ENCODE data around the gene CALCOCO2. TPM values are rescaled to one million over a fixed set of nuclear protein-coding genes. Genes with fewer than 3 reads are reported as not detected.
"Not testable (repeated sequence)": the region's sequence is repeated elsewhere in the genome, so short reads cannot be mapped to it uniquely, and the experiment has no call there.

Gene CALCOCO2
- total RNA-seq, 2 experiments from 2014 or later, result 68.4 to 83.8 TPM

DNA sequence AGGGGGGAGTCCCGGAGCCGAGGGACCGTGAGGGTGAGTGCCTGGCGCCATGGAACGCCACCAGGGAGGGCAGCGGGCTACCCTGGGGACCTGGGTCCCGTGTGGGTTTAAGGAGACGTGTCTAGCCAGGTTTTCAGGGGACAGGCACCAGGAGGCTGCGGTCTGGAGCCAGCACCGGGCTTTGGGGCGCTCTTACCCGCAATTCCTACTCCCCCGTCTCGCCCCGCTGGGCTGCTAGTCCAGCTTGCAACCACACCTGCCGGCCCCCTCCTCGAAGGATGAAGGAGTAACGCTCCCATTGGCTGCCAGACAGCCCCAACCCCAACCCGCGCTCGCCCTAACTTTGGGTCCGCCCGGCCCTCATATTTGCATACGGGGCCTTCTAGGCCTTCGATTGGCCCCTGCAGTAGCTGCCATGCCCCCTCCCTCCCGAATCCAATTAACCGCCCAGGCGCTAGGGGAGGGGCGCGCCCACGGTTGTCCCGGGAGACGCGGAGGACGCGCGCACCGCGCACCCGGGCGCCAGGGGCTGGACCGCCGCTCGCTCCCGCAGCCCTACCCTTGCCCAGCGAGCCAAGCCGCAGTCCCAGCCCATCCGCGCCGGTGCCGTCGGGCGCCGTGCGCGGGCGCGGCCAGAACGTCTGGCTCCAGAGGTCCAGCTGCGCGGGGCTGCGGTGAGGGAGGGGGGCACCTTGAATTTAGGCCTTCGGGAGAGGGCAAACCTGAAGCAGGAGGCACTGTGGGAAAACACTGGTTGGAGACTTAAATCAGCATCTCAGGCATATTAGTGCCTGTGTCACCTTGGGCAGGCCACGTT, 13.9 kb upstream of the CALCOCO2 start, which contains the start of gene TTLL6:
TTLL6 (minus strand) TSS at position 456 of the 817 bp plus-strand sequence; CDS start at position 299, 157 bp downstream.
- ChIA-PET CTCF (interaction anchor here (0.6 to 11.9 kb wide), 7 partner anchors 12 to 768 kb away, joined by 3 to 129 read pairs (median 4); no protein-coding TSS in a partner anchor), POLR2A (no interaction called here)

DNA sequence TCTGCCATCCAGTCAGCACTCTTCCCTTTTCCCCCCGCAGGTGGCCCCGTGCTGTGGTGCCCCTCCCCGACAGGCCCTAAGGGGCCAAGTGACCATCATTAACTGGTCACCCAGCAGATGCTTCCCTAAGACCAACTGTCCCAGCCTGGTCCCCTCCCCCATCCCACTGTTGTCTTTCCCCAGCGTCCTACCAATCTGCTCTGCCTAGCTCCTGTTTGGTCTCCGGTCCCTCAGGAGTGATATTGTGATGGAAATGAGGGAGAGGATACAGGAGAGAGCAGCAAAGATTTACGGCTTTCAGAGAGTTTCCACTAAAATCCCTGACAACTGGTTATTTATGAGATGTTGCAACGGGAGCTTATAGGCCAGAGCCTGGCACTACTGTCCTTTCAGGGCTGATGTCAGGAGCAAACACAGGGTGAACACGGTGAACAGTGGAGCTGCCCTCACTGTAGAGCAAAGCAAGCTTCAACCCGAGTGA, 12.4 kb upstream of the CALCOCO2 start:
- ChIA-PET POLR2A (no interaction called here), CTCF (interaction anchor here (0.6 to 2.0 kb wide), 4 partner anchors 10 to 79 kb away, joined by 3 to 10 read pairs (median 4); no protein-coding TSS in a partner anchor)

- POLR2A ChIA-PET, result no interaction called here
Measured at GRCh38 chr17:48819466-48819865, 11.4 kb upstream of the CALCOCO2 start.

DNA sequence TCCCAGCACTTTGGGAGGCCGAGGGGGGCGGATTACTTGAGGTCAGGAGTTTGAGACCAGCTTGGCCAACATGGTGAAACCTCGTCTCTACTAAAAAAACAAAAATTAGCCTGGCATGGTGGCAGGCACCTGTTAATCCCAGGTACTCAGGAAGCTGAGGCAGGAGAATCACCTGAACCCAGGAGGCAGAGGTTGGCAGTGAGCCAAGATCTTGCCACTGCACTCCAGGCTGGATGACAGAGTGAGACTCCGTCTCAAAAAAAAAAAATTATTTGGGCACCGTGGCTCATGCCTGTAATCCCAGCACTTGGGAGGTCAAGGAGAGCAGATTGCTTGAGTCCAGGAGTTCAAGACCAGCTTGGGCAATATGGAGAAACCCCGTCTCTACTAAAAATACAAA, 9.9 kb upstream of the CALCOCO2 start:
- POLR2A ChIA-PET, result not testable (repeated sequence)
- CTCF ChIA-PET, result interaction anchor here (1.1 kb wide), 1 partner anchor 58 kb away, joined by 3 read pairs; no protein-coding TSS in a partner anchor

More at GRCh38 chr17:48819466-48819865, 11.4 kb upstream of the CALCOCO2 start:
- CTCF ChIA-PET, result interaction anchor here (2.0 kb wide), 1 partner anchor 59 kb away, joined by 10 read pairs; no protein-coding TSS in a partner anchor

DNA sequence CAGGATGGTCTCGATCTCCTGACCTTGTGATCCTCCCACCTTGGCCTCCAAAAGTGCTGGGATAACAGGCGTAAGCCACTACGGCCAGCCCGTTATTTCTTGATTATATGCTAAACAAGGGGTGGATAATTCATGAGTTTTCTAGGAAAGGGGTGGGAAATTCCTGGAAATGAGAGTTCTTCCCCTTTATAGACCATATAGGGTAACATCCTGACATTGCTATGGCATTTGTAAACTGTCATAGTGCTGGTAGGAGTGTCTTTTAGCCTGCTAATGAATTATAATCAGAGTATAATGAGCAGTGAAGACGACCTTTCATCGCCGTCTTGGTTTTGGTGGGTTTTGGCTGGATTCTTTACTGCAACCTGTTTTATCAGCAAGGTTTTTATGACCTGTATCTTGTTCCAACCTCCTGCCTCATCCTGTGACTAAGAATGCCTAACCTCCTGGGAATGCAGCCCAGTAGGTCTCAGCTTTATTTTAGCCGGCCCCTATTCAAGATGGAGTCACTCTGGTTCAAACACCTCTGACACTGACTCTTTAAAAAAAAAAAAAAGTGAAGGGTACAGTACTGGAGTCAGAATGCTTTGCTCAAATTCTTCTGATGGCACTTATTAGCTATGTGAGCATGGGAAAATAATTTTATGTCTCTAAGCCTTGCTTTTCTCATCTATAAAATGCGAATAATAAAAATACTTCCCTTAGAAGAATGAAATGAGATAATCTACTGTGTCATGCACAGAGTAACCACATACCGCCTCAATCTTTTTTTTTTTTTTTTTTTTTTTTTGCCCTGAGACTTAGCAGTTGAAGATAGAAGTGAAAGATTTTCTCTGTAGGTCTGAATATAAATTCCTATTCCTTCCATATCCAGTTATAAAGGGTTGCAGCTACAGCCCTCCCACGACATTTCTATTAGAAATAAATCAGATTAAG, 5.1 kb upstream of the CALCOCO2 start:
- POLR2A ChIA-PET, result interaction anchor here (0.7 kb wide), 1 partner anchor 600 kb away, joined by 6 read pairs; no protein-coding TSS in a partner anchor
- CTCF ChIA-PET, result interaction anchor here (0.6 to 0.7 kb wide), 2 partner anchors 8 to 189 kb away, joined by 3 to 5 read pairs; no protein-coding TSS in a partner anchor

DNA sequence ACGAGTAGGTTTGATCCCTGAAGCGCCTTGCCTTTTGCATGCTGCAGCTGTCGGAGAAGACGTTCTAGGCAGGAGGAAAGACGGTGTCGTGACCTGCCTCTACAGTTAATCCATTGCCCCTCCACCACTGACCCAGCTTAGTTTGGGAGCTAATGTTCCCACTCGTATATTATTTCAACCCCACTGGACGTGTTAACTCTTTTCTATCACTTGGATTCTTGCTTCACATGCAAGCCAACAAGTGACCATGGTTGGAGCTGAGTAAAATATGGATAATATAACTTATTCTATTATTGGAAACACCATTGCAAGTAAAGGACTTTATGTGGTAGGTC, 681 bp downstream of the CALCOCO2 start:
- CTCF ChIA-PET, result interaction anchor here (1.8 kb wide), 1 partner anchor 47 kb away, joined by 5 read pairs; no protein-coding TSS in a partner anchor
- POLR2A ChIA-PET, result no interaction called here

GRCh38 chr17:48834973-48835372, 4.1 kb downstream of the CALCOCO2 start:
- ChIA-PET POLR2A (no interaction called here), CTCF (interaction anchor here (1.1 to 1.6 kb wide), 2 partner anchors 18 to 44 kb away, joined by 6 to 8 read pairs; partner anchors contain the start of gene TTLL6)

GRCh38 chr17:48835971-48836370, 5.1 kb downstream of the CALCOCO2 start:
- ChIA-PET POLR2A (no interaction called here), CTCF (interaction anchor here (2.2 kb wide), 1 partner anchor 43 kb away, joined by 5 read pairs; no protein-coding TSS in a partner anchor)

DNA sequence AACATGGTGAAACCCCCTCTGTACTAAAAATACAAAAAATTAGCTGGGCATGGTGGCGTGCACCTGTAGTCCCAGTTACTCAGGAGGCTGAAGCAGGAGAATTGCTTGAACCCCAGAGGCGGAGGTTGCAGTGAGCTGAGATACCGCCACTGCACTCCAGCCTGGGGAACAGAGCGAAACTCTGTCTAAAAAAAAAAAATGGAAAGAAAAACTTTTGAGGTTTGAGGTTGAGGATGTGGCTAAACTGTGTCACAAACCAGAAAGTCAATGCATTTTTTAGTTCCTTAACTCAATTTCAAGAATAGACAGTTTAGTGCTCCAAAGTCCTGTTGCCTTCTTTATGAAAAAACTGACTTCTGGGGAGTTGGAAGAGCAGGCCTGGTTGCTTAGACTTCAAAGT, 6.6 kb downstream of the CALCOCO2 start:
- POLR2A ChIA-PET, result not testable (repeated sequence)
- CTCF ChIA-PET, result interaction anchor here (2.2 kb wide), 1 partner anchor 41 kb away, joined by 5 read pairs; no protein-coding TSS in a partner anchor

DNA sequence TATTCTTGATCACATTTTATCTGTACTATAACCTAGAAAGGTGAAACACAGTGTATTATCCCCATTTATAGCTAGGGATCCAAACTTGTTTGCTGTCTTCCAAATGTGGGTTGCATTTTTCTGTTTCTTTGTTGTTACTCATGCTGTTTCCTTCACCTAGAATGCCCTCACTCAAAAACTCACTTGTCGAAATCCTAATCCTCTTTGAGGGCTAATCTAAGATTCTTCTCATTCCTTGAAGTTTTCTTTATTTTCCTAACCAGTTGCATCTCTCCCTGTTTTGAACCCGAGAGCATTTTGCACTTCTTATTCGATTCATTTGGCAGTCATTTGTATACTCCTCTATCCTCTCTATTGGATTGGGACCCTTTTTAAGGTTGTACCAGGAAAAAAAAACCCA, 9.6 kb downstream of the CALCOCO2 start:
- CTCF ChIA-PET, result interaction anchor here (0.6 to 1.9 kb wide), 3 partner anchors 38 to 552 kb away, joined by 3 to 6 read pairs (median 3); no protein-coding TSS in a partner anchor
- POLR2A ChIA-PET, result no interaction called here

DNA sequence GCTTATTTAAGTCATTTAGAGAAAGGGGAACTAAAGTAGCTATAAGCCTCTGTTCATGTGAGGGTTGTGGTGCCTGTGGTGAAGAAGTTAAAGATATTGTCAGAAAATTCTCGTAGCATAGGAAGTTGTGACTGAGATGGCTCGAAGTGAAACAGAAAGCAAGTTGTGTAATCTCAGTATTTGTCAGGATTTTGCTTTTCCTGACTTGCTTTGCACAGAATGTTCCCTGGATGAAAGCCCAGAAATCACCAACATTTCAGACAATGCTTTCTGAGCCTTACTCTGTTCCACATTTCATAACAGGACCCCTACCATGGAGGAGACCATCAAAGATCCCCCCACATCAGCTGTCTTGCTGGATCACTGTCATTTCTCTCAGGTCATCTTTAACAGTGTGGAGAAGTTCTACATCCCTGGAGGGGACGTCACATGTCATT, 10.6 kb downstream of the CALCOCO2 start:
- POLR2A ChIA-PET, result interaction anchor here (0.6 to 0.7 kb wide), 2 partner anchors 74 to 479 kb away, joined by 4 to 7 read pairs; no protein-coding TSS in a partner anchor

DNA sequence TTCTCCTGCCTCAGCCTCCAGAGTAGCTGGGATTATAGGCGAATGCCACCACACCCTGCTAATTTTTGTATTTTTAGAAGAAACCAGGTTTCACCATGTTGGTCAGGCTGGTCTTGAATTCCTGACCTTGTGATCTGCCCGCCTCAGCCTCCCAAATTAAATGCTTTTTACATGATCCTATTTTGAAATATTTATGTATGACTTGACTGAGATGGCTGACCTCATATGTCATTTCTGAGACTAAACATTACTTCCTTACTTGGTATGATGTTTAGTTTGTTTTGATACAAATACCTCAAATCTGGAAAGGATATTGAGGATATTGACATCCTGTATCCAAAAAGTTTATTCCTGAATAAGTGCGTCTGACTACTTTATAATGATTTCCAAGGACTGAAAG, 11.9 kb downstream of the CALCOCO2 start:
- POLR2A ChIA-PET, result no interaction called here

More for the DNA sequence above, 10.6 kb downstream of the CALCOCO2 start:
- CTCF ChIA-PET, result interaction anchor here (0.9 to 1.9 kb wide), 6 partner anchors 17 to 163 kb away, joined by 3 to 6 read pairs (median 3); no protein-coding TSS in a partner anchor

GRCh38 chr17:48843187-48843900, 12.5 kb downstream of the CALCOCO2 start:
- CTCF ChIA-PET, result interaction anchor here (0.5 to 0.6 kb wide), 2 partner anchors 35 to 312 kb away, joined by 3 read pairs; no protein-coding TSS in a partner anchor

More for the DNA sequence above, 11.9 kb downstream of the CALCOCO2 start:
- CTCF ChIA-PET, result interaction anchor here (0.5 to 0.7 kb wide), 3 partner anchors 36 to 313 kb away, joined by 3 to 4 read pairs (median 3); no protein-coding TSS in a partner anchor

DNA sequence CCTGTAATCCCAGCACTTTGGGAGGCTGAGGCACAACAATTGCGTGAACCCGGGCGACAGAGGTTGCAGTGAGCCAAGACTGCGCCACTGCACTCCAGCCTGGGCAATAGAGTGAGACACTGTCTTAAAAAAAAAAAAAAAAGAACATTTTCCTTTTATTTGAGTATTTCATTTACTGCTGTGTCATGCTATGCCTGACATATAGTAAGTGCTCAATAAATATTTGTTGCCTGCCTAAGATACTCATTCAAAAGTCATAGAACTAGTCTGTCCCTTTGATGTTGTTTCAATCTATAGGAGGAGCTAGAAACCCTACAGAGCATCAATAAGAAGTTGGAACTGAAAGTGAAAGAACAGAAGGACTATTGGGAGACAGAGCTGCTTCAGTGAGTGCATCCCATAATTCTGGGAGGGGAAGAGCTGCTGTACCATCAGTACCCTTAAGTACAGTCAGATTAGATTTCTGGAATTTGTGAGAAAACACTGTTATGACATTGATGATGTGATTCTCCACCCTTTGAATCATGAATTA, 20.0 kb downstream of the CALCOCO2 start:
- CTCF ChIA-PET, result interaction anchor here (0.7 to 2.0 kb wide), 2 partner anchors 28 to 163 kb away, joined by 3 to 5 read pairs; no protein-coding TSS in a partner anchor
- POLR2A ChIA-PET, result no interaction called here

More at GRCh38 chr17:48843187-48843900, 12.5 kb downstream of the CALCOCO2 start:
- POLR2A ChIA-PET, result no interaction called here

DNA sequence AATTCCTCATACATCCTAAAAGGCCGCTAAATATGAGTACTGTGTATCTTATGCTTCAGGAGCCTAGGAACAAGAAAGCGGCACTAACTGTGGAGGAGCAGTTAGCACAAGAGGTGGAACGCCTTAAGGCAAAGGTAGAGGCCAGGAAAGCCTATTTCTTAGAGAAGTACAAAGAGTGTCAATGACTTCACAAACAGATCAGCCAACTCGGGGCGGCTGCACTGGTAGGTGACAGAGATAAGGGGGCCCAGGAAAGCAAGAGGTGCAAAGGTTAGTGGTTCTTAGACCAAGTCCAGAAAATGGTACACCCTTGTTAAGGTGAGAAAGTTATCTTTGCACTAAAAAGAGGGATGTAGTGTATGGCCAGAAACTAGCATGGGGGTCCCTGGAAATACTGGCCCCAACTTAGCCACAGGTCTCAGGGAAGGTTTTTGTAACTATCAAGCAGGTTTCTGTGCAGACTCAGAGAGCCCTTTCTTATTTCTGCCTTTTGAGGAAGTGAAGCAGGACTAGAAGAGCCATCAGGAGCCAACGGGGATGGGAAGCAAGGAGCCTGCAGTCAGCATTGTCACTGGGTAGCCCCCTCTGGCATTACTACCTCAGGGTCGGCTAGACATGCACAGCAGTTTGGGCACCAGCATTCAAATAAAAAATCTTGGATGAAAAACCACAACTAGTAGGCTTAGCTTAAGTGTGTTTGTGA, 24.1 kb downstream of the CALCOCO2 start:
- CTCF ChIA-PET, result interaction anchor here (1.3 kb wide), 1 partner anchor 17 kb away, joined by 3 read pairs; no protein-coding TSS in a partner anchor
- POLR2A ChIA-PET, result no interaction called here

- ChIA-PET POLR2A (no interaction called here), CTCF (interaction anchor here (1.1 kb wide), 1 partner anchor 33 kb away, joined by 4 read pairs; no protein-coding TSS in a partner anchor)
Measured at GRCh38 chr17:48856122-48856821, 25.4 kb downstream of the CALCOCO2 start.

All from activated CD8-positive, alpha-beta memory T cell treated with anti-CD3 and anti-CD28 coated beads for 36 hours (primary cell).